Activated naive CD4-positive, alpha-beta T cell treated with anti-CD3 and anti-CD28 coated beads, Interleukin-2, amount 50 U/mL, for 16 hours (primary cell): ENCODE measurements around the gene CTNNA3.
"Not testable (repeated sequence)": the region's sequence is repeated elsewhere in the genome, so short reads cannot be mapped to it uniquely, and the experiment has no call there.

Experiments
- DNase-seq: peaks from one replicate; pipeline ENCODE4 v3.0.0-alpha.2; 2020

The CTNNA3 gene

GRCh38 chr10:67492317-67493019 is 203.5 kb downstream of the CTNNA3 start:
- DNase-seq: no peak

DNA sequence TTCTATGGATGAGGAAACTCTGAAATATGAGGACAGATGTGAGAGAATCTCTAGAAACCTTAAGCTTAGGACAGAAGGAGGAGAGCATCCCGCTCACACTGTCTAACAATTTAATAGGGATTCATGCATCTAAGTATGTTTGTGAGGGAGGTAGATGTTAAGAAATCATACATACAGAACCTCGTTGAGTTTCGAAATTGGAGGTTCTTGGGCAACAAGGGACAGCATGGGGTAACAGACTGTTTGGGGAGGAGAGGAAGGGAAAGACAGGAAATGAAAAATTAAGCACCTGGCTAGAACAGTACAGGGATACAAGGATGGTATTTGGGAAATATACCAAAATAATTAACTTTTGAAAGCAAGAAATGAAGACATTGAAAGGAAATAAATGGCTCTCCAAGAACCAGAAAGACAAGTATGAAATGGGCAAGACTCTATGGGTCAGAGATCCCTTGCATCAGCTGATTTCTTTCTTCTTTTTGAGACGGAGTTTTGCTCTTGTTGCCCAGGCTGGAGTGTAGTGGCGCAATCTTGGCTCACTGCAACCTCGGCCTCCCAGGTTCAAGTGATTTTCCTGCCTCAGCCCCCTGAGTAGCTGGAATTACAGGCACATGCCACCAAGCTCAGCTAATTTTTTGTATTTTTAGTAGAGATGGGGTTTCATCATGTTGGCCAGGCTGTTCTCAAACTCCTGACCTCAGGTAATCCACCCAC is 207.9 kb downstream of the CTNNA3 start:
- DNase-seq: no peak

DNA sequence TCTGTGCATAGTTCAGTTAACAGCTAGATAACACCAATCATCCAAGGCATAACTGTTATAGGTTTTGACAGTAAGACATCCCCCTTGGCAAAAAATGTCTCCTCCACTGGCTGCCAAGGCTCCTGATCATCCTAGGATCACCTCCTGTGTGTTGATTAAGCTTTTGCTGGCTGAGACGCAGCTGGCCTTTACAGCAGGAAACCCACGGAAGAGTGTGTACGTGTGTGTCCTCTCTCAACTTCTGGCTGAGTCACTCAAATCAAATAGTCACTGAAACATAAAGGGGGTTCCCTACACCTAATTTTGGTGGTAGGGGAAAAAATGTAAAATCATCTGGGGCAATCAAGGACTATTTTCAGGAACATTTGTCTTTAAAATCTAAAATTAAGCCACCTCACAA is 208.8 kb downstream of the CTNNA3 start:
- DNase-seq: no peak

DNA sequence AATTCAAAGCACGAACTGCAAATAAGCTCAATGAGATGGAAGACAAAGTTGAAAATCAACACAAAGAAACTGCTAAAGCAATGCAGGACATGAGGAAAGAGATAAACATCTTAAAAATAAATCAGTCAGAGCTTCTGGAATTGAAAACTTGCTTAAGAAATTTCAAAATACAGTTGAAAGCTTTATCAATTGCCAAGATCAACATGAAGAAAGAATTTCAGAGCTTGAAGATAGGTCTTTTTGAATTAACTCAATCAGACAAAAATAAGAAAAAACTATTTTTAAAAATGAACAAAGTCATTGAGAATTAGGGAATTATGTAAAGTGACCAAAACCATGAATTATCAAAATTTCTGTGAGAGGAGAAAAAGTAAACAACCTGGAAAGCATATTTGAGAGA is 218.1 kb downstream of the CTNNA3 start:
- no peak for DNase-seq

- no peak for DNase-seq
Measured at GRCh38 chr10:67476201-67476600, 219.8 kb downstream of the CTNNA3 start.

- DNase-seq: no peak
Measured at GRCh38 chr10:67473850-67474633, 222.0 kb downstream of the CTNNA3 start.

GRCh38 chr10:67471022-67471421 is 225.0 kb downstream of the CTNNA3 start:
- no peak for DNase-seq

DNA sequence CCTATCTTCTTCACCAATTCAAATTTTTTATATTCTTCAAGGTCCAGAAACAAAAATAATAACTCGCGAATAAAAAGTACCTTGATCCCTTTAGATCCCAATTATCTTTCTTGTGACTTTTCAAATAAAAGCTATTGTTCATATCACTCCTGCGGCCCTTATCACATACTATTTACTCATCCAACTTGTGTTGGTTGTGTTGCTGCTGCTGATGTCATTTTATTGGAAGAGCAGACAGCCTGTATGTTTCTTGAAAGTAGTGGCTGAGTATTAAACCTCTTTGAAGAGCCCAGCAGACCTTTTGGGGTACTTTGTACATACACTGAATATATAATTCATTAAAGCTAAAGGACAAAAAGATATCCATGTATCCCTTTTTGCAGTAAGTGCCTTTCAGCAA is 231.7 kb downstream of the CTNNA3 start:
- no peak for DNase-seq

GRCh38 chr10:67452892-67453291 is 243.1 kb downstream of the CTNNA3 start:
- no peak for DNase-seq

GRCh38 chr10:67438605-67439304 is 257.2 kb downstream of the CTNNA3 start:
- no peak for DNase-seq

DNA sequence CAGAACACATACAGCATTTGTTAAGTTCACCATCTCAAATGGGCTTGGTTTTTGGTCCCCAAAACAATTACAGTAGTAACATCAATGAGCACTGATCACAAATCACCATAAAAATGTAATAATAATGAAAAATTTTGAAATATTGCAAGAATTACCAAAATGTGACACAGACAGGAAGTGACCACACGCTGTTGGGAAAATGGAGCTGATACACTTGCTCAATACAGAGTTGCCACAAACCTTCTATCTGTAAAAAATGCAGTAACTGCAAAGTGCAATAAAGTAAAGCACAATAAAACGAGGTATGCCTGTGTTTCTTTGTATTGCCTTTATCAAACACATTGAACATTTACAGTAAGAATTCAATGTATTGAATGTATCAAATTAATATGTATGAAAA is 262.7 kb downstream of the CTNNA3 start:
- DNase-seq: no peak

DNA sequence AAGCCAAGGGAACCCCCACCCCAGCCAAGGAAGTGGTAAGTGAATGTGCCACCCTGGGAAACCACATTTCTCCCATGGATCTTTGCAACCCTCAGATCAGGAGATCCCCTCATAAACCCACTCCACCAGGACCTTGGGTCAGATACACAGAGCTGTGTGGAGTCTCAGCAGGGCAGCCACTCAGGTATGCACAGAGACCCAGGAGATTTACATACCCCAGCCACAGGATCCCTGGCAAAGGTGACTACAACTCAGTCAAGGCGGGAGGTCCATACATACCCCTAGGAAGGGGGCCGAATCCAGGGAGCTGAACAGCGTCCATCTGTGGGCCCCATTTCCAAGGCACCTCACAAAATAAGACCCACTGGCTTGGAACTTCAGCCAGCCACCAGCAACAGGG is 293.4 kb downstream of the CTNNA3 start:
- no peak for DNase-seq

DNA sequence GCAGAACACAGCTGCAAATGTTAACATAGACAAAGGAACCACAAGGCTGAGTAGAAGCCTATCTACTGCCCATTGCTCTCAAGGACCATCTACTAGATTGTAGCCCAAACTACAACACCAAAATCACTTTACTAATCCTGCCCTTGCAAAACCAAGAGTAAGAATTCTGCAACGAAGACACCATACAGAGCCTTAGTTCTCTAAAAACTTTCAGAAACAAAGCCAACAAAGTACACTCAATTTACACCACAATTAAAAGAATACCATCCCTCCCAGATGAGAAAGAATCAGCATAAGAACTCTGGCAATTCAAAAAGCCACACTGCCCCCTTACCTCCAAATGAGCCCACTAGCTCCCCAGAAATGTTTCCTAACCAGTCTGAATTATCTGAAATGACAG is 294.3 kb downstream of the CTNNA3 start:
- no peak for DNase-seq

GRCh38 chr10:67386841-67387533 is 309.0 kb downstream of the CTNNA3 start:
- DNase-seq: not testable (repeated sequence)

GRCh38 chr10:67386260-67386659 is 309.7 kb downstream of the CTNNA3 start:
- no peak for DNase-seq

DNA sequence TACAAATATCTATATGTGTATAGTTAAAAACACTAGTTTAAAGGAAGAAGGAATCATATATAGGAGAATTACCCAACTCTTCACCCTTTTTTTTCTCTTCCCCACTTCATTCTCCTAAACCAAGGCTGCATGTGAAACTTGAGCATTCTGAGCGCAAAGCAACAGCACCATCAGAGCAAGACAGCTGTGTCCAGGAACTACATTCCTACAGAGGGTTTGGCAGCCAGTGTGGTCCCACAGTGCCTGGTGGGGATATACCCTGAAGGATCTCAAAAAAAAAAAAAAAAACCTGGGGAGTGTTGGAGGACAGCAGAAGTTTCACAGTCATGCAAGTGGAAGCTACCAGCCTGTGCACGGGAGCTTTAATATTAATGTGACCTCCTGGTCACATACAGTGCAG is 310.4 kb downstream of the CTNNA3 start:
- DNase-seq: no peak

GRCh38 chr10:67385089-67385488 is 310.9 kb downstream of the CTNNA3 start:
- DNase-seq: no peak

GRCh38 chr10:67331121-67331910 is 364.7 kb downstream of the CTNNA3 start:
- DNase-seq: no peak

DNA sequence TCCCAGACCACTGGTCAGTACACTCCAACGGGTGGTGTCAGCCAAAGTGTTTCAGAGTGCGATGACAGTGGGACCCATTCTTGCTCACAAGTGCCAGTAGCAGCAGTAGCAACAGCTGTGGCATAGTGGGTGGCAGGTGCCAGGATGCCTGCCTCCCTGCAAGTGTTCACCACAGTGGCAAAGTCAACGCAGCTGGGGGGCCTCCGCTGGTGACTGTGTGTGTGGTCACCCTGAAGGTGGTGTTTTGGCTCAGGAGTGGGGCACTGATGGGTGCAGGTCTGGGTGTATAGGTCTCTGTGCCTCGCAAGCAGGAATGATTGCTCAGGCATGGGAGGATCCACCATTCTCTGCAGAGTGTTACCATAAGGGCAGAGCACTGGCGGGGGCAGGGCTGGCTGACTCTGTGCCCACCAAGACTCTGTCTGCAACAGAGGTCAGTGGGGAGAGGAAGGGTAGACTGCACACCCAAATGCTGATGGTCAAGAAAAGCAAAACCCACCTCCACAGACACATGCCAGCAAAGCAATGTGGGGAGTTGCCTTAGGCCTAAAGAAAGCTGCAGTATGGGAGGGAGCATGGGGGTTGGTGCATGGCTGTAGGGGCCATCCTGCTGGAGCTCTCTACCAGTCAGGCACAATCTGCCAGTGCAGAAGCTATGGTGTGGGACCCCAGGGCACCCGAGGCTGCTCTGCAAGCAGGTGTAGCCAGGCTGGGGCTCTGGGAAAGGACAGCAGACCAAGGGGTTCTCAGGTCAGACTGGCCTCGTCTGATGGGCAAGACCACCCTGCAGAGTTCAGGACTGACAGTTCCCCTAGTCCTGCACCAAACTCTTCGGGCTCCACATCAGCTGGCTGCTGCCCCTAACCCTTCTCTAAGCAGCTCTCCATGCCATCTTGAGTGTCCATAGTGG is 368.1 kb downstream of the CTNNA3 start:
- no peak for DNase-seq

DNA sequence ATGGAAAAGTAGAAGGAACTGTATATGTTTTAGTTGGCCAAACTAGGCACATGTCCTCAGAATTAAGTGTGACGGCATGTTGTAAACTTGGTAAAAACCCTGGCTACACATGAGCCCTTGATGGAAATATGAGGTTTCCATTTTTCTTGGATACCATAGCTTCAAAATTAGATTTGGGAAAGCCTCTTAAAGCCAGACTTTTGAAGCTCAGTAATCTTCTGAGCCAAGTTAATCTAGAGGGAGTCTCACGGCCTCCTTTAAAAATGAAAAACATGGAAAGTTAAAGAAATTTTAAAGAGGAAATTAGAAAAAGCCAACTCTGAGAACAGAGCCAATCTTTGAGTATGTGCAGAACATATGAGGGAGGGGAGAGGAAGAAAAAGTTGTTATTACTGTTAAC is 376.0 kb downstream of the CTNNA3 start:
- DNase-seq: no peak

DNA sequence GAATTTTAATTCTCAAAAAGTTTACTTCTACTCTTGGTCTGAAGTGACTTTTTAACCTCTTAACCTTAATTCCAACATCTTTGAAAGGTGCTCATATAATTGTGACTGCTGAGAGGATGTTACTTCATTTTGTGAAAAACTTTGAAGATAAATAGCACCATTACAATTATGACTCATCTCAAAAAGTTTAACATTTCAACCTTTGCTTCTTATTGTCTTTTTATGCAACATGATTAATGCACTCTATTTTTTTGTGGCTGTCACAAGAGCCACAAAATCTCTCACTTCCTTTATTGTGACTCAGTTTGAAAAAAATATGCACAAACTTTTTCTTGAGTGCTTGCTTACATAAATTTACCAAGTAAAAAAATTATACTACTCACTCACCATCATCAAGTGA is 387.1 kb downstream of the CTNNA3 start:
- DNase-seq: no peak
